ENCODE measurements around the gene ARPP21.

DNA sequence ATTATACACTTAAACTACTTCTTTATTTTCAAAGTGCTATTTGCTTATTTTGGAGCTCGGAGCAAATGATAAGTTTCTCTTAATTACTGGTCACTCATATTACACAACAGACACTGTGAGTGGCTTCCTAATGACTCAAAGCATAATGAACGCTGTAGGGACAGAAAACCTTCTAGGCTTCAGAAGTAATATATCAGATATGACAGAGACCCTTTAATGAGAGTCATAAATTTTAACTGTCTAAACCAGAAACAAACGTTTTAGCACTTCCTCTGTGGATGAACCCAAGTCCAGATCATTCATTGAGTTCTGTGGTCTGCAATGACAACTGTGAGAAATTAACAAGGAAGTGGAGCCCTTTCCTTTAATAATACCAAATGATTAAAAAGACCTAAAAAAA is 66.6 kb downstream of the ARPP21 start:
- no peak for TF ChIP-seq ZNF202 (tag by site-specific recombination; IDR thresholded peaks at IDR 0.05; ENCODE audit: borderline replicate concordance)
- TF ChIP-seq CTCF (tag by site-specific recombination; IDR thresholded peaks at IDR 0.05) = no peak
- TF ChIP-seq, protein P1, sequence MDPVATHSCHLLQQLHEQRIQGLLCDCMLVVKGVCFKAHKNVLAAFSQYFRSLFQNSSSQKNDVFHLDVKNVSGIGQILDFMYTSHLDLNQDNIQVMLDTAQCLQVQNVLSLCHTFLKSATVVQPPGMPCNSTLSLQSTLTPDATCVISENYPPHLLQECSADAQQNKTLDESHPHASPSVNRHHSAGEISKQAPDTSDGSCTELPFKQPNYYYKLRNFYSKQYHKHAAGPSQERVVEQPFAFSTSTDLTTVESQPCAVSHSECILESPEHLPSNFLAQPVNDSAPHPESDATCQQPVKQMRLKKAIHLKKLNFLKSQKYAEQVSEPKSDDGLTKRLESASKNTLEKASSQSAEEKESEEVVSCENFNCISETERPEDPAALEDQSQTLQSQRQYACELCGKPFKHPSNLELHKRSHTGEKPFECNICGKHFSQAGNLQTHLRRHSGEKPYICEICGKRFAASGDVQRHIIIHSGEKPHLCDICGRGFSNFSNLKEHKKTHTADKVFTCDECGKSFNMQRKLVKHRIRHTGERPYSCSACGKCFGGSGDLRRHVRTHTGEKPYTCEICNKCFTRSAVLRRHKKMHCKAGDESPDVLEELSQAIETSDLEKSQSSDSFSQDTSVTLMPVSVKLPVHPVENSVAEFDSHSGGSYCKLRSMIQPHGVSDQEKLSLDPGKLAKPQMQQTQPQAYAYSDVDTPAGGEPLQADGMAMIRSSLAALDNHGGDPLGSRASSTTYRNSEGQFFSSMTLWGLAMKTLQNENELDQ (tag by site-specific recombination; IDR thresholded peaks at IDR 0.05; ENCODE audit: low read depth) = no peak
- TF ChIP-seq ZNF239 (tag by site-specific recombination; IDR thresholded peaks at IDR 0.05) = no peak
- TF ChIP-seq ZNF623 (tag by site-specific recombination; IDR thresholded peaks at IDR 0.05) = no peak
- no peak for TF ChIP-seq ZNF324 (tag by site-specific recombination; IDR thresholded peaks at IDR 0.05)
- no peak for TF ChIP-seq KLF10 (tag by site-specific recombination; IDR thresholded peaks at IDR 0.05)
- TF ChIP-seq KLF1 (tag by site-specific recombination; IDR thresholded peaks at IDR 0.05) = no peak
- TF ChIP-seq TCF7L2 (IDR thresholded peaks at IDR 0.05; ENCODE audit: borderline replicate concordance, low read depth, low read length) = no peak
- TF ChIP-seq SALL2 (tag by site-specific recombination; IDR thresholded peaks at IDR 0.05; ENCODE audit: borderline replicate concordance) = no peak
- TF ChIP-seq ZNF138 (tag by site-specific recombination; IDR thresholded peaks at IDR 0.05; ENCODE audit: borderline replicate concordance) = no peak
- TF ChIP-seq ZNF175 (tag by site-specific recombination; IDR thresholded peaks at IDR 0.05) = no peak
- no peak for TF ChIP-seq ZNF184 (tag by site-specific recombination; IDR thresholded peaks at IDR 0.05)
